HG03558 (cell line): ENCODE measurements around the gene LRCOL1.

Source experiments
- ATAC-seq: cut with Tn5 transposase; IDR thresholded peaks from one replicate; pipeline ENCODE4 v1.9.1; 2021; ENCODE audit warnings: moderate number of reproducible peaks; ENCODE audit not compliant: unreplicated experiment; ENCODE audit errors: extremely low read depth

LRCOL1 gene

DNA sequence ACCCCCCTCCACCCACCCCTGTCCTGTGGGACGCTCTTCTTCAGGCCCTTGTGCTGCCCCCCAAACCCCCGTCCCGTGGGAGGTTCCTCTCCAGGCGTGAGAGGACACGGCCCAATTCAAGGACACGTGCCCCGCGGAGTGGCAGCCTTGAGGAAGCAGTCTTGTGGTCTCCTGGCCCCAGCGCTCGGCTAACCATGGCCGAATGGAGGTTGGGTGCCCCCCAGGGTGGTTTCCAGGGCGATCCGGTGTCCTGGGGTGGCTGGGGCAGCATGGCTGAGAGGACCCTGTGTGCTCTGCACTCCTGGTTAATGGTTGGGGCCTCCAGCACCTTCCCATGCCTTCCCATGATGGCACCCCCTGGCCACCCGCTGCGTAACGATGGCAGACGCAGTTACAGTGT is 53.6 kb downstream of the LRCOL1 start:
- ATAC-seq: no peak

DNA sequence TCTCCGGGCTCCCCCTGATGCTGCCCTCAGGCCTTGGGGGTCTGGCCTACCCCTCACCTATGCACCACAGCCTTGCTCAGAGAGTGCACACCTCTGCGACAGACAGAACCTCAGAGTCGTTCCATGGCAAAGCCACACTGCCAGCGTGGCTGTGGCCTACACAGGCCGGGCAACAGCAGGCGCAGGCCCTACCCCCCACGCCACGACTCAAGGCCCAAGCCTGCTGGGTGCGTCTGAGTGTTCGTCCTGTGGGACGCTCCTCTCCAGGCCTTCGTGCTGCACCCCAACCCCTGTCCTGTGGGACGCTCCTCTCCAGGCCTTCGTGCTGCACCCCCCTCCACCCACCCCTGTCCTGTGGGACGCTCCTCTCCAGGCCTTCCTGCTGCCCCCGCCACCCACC is 54.2 kb downstream of the LRCOL1 start:
- ATAC-seq: no peak

DNA sequence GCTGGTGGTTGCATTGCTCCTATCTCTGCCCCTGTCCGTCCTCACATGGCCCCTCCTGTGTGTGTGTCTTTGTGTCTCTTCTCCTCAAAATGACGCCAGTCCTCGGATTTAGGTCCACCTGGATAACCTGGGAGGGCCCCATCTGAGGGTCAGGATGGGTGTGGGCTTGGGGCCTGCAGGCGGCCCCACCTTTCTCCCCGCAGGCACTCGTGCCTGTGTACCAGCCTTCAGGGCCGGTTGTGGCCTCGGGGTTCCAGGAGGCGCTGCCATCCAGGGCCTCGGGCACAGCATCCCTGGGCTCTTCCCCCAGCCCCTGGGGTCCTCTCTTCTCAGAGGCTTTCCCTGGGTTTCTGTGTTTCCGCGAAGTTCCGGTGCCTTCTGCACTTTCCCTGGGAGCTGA is 54.7 kb downstream of the LRCOL1 start:
- ATAC-seq: no peak

DNA sequence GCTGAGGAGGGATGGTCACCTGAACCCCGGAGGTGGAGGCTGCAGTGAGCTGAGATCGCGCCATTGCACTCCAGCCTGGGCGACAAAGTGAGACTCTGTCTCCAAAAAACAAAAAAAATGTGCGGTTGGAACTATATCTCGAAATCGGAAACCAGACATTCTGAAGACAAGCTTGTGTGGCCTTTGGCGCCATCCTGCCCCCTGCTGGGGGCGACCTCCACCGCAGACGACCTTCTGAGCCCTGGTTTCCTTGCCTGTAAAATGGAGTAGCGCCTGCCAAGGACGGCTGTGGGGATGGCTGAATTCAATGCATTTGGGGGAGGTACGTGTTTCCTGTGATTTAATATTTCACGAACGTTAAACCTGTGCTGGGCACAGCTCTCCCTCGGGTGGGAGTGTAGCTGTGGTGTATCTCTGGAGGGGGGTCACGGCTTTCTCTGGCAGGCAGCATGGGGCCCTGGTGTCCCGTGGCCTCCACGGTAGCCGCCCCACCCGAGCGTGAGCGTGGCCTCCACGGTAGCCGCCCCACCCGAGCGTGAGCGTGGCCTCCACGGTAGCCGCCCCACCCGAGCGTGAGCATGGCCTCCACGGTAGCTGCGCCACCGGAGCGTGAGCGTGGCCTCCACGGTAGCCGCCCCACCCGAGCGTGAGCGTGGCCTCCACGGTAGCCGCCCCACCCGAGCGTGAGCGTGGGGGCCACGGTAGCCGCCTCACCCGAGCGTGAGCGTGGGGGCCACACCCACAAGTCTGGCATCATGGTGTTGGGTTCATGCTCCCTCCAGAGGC is 55.3 kb downstream of the LRCOL1 start:
- ATAC-seq: no peak
